ENCODE measurements around the gene ADD1. TPM values are rescaled to one million over a fixed set of nuclear protein-coding genes. Genes with fewer than 3 reads are reported as not detected.

The ADD1 gene
- total and polyA plus RNA-seq, 2 of the 13 experiments (the other 11 are each of a cell fraction or from before 2014, with no cell fraction given): 73.9 to 122 TPM

DNA sequence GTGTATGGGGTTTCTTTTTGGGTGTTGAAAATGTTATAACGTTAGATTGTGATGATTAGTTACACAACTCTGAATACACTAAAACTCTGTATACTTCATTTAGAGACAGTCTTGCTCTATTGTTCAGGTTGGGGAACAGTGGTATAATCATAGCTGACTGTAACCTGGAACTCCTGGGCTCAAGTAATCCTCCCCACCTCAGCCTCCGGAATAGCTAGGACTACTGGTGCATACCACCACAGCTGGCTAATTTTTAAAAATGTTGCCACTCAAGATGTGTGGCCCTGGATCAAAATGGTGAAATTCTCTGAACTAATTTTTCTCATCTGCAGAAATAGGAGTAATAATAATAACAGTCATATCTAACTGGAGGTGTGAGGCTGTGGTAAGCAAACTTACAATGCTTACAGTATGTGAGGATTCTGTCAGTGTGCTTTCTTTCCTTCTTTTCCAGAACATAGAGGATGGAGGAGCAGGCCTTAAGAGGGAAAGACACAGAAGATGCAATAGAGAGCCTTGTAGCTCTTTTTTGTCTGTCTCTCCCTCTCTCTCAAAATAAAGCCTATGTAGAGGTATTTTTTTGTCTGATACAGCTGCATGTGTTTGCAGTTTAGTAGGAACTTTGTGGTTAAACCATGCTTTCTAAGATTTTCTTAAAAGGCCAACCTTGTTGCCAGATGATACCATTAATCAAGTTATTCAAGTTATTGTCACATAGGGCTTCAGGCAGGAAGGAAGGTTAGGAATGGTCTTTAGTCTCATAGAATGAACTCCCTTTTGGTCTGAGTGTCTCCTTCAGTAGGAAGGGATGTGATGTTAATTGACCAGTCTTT, 7.5 kb downstream of the ADD1 start (continued):
- TF ChIP-seq ZNF563 (CRISPR knock-in tag; IDR thresholded peaks at IDR 0.05): no peak
- TF ChIP-seq RORA (CRISPR knock-in tag; IDR thresholded peaks at IDR 0.05): no peak
- TF ChIP-seq SAFB2 (CRISPR knock-in tag; IDR thresholded peaks at IDR 0.05; ENCODE audit: borderline replicate concordance, low read depth): no peak
- TF ChIP-seq, protein P1, sequence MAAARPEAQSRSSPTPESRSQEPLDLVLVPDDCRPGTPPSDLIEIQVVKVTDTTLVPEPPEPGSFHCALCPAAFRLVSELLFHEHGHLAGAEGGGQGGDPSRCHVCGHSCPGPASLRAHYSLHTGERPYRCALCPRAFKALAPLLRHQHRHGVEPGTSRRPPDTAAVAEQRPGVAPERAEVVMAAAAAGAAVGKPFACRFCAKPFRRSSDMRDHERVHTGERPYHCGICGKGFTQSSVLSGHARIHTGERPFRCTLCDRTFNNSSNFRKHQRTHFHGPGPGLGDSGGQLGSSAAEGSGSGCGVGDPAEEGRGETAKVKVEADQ (CRISPR knock-in tag; IDR thresholded peaks at IDR 0.05; ENCODE audit: borderline replicate concordance): no peak
- TF ChIP-seq, protein P2, sequence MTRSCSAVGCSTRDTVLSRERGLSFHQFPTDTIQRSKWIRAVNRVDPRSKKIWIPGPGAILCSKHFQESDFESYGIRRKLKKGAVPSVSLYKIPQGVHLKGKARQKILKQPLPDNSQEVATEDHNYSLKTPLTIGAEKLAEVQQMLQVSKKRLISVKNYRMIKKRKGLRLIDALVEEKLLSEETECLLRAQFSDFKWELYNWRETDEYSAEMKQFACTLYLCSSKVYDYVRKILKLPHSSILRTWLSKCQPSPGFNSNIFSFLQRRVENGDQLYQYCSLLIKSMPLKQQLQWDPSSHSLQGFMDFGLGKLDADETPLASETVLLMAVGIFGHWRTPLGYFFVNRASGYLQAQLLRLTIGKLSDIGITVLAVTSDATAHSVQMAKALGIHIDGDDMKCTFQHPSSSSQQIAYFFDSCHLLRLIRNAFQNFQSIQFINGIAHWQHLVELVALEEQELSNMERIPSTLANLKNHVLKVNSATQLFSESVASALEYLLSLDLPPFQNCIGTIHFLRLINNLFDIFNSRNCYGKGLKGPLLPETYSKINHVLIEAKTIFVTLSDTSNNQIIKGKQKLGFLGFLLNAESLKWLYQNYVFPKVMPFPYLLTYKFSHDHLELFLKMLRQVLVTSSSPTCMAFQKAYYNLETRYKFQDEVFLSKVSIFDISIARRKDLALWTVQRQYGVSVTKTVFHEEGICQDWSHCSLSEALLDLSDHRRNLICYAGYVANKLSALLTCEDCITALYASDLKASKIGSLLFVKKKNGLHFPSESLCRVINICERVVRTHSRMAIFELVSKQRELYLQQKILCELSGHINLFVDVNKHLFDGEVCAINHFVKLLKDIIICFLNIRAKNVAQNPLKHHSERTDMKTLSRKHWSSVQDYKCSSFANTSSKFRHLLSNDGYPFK (CRISPR knock-in tag; IDR thresholded peaks at IDR 0.05; ENCODE audit: borderline replicate concordance): no peak

DNA sequence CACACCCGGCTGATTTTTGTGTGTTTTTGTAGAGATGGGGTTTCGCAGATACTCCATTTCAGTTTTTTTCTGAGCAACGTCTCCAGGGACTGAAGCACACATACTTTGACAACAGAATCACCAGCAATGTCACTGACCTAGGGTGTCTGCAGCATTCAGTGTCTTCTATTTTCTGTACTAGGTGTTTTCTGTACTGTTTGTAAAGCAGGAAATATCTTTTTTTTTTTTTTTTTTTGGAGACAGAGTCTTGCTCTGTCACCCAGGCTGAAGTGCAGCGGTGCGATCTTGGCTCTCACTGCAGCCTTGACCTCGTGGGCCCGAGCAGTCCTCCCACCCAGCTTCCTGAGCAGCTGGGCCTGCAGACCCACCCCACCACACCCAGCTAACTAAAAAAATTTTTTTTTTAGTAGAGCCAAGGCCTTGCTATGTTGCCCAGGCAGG, 8.9 kb downstream of the ADD1 start:
- no peak; the same call in 2 of the 3 replicates for ATAC-seq
- TF ChIP-seq, protein P3, sequence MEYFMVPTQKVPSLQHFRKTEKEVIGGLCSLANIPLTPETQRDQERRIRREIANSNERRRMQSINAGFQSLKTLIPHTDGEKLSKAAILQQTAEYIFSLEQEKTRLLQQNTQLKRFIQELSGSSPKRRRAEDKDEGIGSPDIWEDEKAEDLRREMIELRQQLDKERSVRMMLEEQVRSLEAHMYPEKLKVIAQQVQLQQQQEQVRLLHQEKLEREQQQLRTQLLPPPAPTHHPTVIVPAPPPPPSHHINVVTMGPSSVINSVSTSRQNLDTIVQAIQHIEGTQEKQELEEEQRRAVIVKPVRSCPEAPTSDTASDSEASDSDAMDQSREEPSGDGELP (IDR thresholded peaks at IDR 0.05; ENCODE audit: borderline replicate concordance, low read depth): peak; percentile 29; the same call in 1 of the 2 replicates
- no peak for TF ChIP-seq KDM3A (CRISPR knock-in tag; IDR thresholded peaks at IDR 0.05; ENCODE audit: low read depth)
- no peak for TF ChIP-seq KDM5B (CRISPR knock-in tag; IDR thresholded peaks at IDR 0.05; ENCODE audit: borderline replicate concordance)
- no peak for TF ChIP-seq SMYD3 (CRISPR knock-in tag; IDR thresholded peaks at IDR 0.05)
- TF ChIP-seq ISL2 (CRISPR knock-in tag; IDR thresholded peaks at IDR 0.05): no peak
- TF ChIP-seq ZNF335 (CRISPR knock-in tag; IDR thresholded peaks at IDR 0.05): no peak
- TF ChIP-seq, protein P4, sequence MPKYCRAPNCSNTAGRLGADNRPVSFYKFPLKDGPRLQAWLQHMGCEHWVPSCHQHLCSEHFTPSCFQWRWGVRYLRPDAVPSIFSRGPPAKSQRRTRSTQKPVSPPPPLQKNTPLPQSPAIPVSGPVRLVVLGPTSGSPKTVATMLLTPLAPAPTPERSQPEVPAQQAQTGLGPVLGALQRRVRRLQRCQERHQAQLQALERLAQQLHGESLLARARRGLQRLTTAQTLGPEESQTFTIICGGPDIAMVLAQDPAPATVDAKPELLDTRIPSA (CRISPR knock-in tag; IDR thresholded peaks at IDR 0.05; ENCODE audit: borderline replicate concordance): no peak
- TF ChIP-seq ZFP90 (CRISPR knock-in tag; IDR thresholded peaks at IDR 0.05; ENCODE audit: borderline replicate concordance): no peak
- TF ChIP-seq TBL1XR1 (IDR thresholded peaks at IDR 0.05; ENCODE audit: borderline replicate concordance, low read length, partially characterized antibody): no peak
- TF ChIP-seq IKZF1 (IDR thresholded peaks at IDR 0.05): no peak

More for the DNA sequence above, 8.9 kb downstream of the ADD1 start:
- peaks cover 36% of the 10 kb centered on the region for H4K20me1 ChIP-seq (ENCODE audit: insufficient read depth, low read length)
- intact Hi-C loops (cut with micrococcal nuclease; ENCODE audit: unreplicated experiment): no loop called here
- H3K27me3 ChIP-seq (ENCODE audit: control insufficient read depth in 1 of 2, insufficient read depth in 2 of 2, low read length in 2 of 2): no peaks in the 10 kb centered on the region
- H2AFZ ChIP-seq (ENCODE audit: low read length): no peak overlapping the region
- no peak overlapping the region; a peak in 1 of 6 replicates for H3K4me3 ChIP-seq (replicated peaks in 1 of 3; ENCODE audit: insufficient read depth in 1 of 3, low read depth in 2 of 3, low read length in 3 of 3)
- H3K36me3 ChIP-seq (replicated peaks in 1 of 2; ENCODE audit: control insufficient read depth in 1 of 2, insufficient read depth in 2 of 2, low read length in 2 of 2): peaks cover 0 to 16% of the 10 kb centered on the region in 2 experiments; a peak in 2 of 5 replicates
- BruUV-seq (replicated peaks): no TSS peak
- peaks cover 94% of the 10 kb centered on the region for H3K4me1 ChIP-seq (ENCODE audit: insufficient read depth, low read length)
- H3K79me2 ChIP-seq (ENCODE audit: insufficient read depth, low read length): peaks cover 90% of the 10 kb centered on the region
- no peaks in the 10 kb centered on the region for H3K9me3 ChIP-seq (ENCODE audit: low read length)
- FAIRE-seq (no peak), DNase-seq (ENCODE audit: low spot score) (no peak)
- H3K27ac ChIP-seq (ENCODE audit: extremely low read length, insufficient read depth, low read length): peak overlapping the region; percentile 51
- 26% methylated on average over 7 of the region's 7 CpGs for WGBS (ENCODE audit: low lambda C conversion rate)
- POLR2A ChIA-PET: interaction anchor here (0.8 to 0.9 kb wide), 2 partner anchors 14 to 52 kb away, joined by 3 read pairs; no protein-coding TSS in a partner anchor
- H3K9ac ChIP-seq (ENCODE audit: insufficient read depth, low read depth, low read length): 0 out of 2 replicates have a peak overlapping the region, but pooled peaks have one; percentile 29
- CTCF ChIA-PET (ENCODE audit: low intra/inter-chr PET ratio, low total read pairs): no interaction called here
- H3K4me2 ChIP-seq (ENCODE audit: low read depth, low read length): peak overlapping the region; percentile 53
- in situ Hi-C loops (cut with HindIII; ENCODE audit: extremely low pct_ligation_motif_present, low pct_unique_long_range_greater_than_20kb): no loop called here
